ENCODE measurements around the gene EYA3. TPM values are rescaled to one million over a fixed set of nuclear protein-coding genes. Genes with fewer than 3 reads are reported as not detected.

The EYA3 gene
- total RNA-seq, 2 experiments from 2014 or later, result 5.7 to 6.4 TPM

DNA sequence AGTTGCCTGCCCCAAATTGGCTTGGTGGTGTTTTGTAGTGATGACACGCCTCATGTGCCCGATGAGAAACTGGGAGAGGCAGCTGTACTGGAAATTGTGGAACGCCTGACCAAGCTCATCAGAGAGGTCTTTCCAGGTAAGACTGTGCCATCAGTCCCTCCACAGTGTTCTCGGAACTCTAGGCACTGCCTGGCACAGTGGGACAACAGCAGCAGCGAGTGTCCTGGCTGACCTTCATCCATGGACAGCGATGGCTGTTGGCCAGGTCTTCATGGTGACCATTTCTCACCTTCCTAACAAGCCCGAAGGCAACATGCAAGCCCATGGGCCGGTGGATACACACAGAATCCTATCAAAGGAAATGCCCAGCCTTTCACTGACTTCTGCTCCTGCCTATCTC is 139.4 kb downstream of the EYA3 start:
- intact Hi-C loops (cut with DNase I, micrococcal nuclease), result no loop called here
- no peak overlapping the region for H3K27ac Mint-ChIP-seq
- CTCF ChIA-PET, result interaction anchor here (1.2 kb wide), 1 partner anchor 91 kb away, joined by 3 read pairs; no protein-coding TSS in a partner anchor
- DNase-seq (no peak), ATAC-seq (ENCODE audit: poor library complexity) (no peak)
- Histone ChIP-seq H3K27me3 (ENCODE audit: control insufficient read depth in 1 of 2, insufficient read depth in 2 of 2, low read length in 2 of 2) (no peaks in the 10 kb centered on the region), H3K4me1 (ENCODE audit: insufficient read depth, low read length) (peaks cover 13% of the 10 kb centered on the region), H3K27ac (ENCODE audit: low read depth in 1 of 2, low read length in 2 of 2) (no peak overlapping the region), H3K36me3 (ENCODE audit: insufficient read depth, low read length) (no peaks in the 10 kb centered on the region), H3K9me3 (ENCODE audit: control insufficient read depth in 1 of 2, insufficient read depth in 1 of 2, low read length in 2 of 2) (no peaks in the 10 kb centered on the region), H3K4me3 (ENCODE audit: low read length) (no peak overlapping the region)
- H3K9me3 Mint-ChIP-seq, result no peaks in the 10 kb centered on the region
- POLR2A ChIA-PET, result no interaction called here
- peaks cover 4% of the 10 kb centered on the region for H3K4me1 Mint-ChIP-seq (ENCODE audit: low read depth)
- TF ChIP-seq, protein P1, sequence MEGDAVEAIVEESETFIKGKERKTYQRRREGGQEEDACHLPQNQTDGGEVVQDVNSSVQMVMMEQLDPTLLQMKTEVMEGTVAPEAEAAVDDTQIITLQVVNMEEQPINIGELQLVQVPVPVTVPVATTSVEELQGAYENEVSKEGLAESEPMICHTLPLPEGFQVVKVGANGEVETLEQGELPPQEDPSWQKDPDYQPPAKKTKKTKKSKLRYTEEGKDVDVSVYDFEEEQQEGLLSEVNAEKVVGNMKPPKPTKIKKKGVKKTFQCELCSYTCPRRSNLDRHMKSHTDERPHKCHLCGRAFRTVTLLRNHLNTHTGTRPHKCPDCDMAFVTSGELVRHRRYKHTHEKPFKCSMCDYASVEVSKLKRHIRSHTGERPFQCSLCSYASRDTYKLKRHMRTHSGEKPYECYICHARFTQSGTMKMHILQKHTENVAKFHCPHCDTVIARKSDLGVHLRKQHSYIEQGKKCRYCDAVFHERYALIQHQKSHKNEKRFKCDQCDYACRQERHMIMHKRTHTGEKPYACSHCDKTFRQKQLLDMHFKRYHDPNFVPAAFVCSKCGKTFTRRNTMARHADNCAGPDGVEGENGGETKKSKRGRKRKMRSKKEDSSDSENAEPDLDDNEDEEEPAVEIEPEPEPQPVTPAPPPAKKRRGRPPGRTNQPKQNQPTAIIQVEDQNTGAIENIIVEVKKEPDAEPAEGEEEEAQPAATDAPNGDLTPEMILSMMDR (IDR thresholded peaks at IDR 0.05), result no peak
- H3K4me3 Mint-ChIP-seq, result no peak overlapping the region
- H3K27me3 Mint-ChIP-seq, result no peaks in the 10 kb centered on the region
- H3K36me3 Mint-ChIP-seq (ENCODE audit: low read depth), result no peaks in the 10 kb centered on the region

DNA sequence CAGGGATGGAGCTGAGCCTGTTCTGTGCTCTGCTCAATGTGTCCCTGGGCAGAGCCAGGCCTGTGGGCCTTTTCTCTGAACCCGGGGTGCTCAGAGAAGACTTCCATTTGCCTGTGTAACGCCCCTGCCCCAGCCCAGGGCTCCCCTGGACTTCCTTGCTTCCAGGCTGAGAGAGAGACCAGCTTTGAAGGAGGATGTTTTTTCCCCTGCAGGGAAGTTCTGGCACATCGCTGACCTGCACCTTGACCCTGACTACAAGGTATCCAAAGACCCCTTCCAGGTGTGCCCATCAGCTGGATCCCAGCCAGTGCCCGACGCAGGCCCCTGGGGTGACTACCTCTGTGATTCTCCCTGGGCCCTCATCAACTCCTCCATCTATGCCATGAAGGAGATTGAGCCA is 143.4 kb downstream of the EYA3 start:
- Mint-ChIP-seq H3K27me3 (no peaks in the 10 kb centered on the region), H3K4me1 (ENCODE audit: low read depth) (peaks cover 26% of the 10 kb centered on the region), H3K36me3 (ENCODE audit: low read depth) (no peaks in the 10 kb centered on the region), H3K27ac (no peak overlapping the region), H3K9me3 (no peaks in the 10 kb centered on the region), H3K4me3 (no peak overlapping the region)
- POLR2A ChIA-PET, result interaction anchor here (1.0 to 1.6 kb wide), 2 partner anchors 15 to 172 kb away, joined by 4 to 6 read pairs; partner anchors contain the start of genes STX12 and XKR8
- DNase-seq (no peak), ATAC-seq (ENCODE audit: poor library complexity) (no peak)
- H3K4me3 ChIP-seq (ENCODE audit: low read length), result no peak overlapping the region
- peak overlapping the region in 1 of 2 donors; percentile 15 for H3K27ac ChIP-seq (ENCODE audit: low read depth in 1 of 2, low read length in 2 of 2)
- CTCF ChIA-PET, result interaction anchor here (0.9 kb wide), 1 partner anchor 10 kb away, joined by 3 read pairs; no protein-coding TSS in a partner anchor
- H3K4me1 ChIP-seq (ENCODE audit: insufficient read depth, low read length), result peaks cover 42% of the 10 kb centered on the region
- no peaks in the 10 kb centered on the region for H3K9me3 ChIP-seq (ENCODE audit: control insufficient read depth in 1 of 2, insufficient read depth in 1 of 2, low read length in 2 of 2)
- H3K36me3 ChIP-seq (ENCODE audit: insufficient read depth, low read length), result no peaks in the 10 kb centered on the region
- intact Hi-C loops (cut with DNase I, micrococcal nuclease), result no loop called here
- TF ChIP-seq, protein P1 (IDR thresholded peaks at IDR 0.05), result no peak
- H3K27me3 ChIP-seq (ENCODE audit: control insufficient read depth in 1 of 2, insufficient read depth in 2 of 2, low read length in 2 of 2), result no peaks in the 10 kb centered on the region

DNA sequence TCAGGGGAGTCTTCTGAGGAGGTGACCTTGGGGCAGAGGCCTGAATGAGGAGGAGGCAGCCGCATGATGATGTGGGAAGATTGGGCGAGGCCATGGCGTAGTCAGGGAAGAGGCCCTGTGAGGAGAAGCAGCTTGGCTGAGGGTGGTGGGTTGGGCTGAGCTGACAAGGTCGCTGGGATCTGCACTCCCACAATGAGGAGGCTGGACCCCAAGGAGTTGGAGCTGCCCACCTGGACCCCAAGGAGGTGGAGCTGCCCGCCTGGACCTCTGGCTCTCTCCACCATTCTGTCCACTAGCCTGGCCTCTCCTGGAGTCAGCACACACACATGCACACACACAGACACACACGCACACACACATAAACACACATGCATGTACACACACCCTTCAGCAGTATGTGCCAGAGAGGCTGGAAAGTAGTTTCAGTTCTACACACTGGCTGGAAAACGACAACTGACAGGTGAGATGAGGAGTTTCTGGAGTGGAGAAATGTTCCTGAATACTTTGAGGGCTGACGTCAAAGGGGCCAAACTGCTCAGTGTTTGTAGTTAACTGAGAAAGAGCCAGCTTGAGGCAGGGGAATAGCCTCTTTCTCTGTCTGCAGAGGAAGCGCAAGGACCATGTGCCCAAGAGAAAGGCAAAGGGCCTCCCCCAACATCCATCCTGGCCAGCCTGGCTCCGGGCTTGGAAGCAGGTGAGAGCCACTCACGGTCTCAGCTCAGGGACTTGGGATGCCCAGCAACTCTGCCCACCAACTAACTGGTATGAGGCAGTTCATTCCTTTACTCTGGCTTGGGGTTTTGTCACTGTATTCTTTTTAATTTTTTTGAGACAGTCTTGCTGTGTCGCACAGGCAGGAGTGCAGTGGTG is 146.5 kb downstream of the EYA3 start:
- Histone ChIP-seq H3K36me3 (ENCODE audit: insufficient read depth, low read length) (no peaks in the 10 kb centered on the region), H3K4me3 (ENCODE audit: low read length) (no peak overlapping the region), H3K9me3 (ENCODE audit: control insufficient read depth in 1 of 2, insufficient read depth in 1 of 2, low read length in 2 of 2) (no peaks in the 10 kb centered on the region), H3K27me3 (ENCODE audit: control insufficient read depth in 1 of 2, insufficient read depth in 2 of 2, low read length in 2 of 2) (no peaks in the 10 kb centered on the region), H3K4me1 (ENCODE audit: insufficient read depth, low read length) (peaks cover 44% of the 10 kb centered on the region), H3K27ac (ENCODE audit: low read depth in 1 of 2, low read length in 2 of 2) (no peak overlapping the region)
- DNase-seq (no peak), ATAC-seq (ENCODE audit: poor library complexity) (no peak)
- ChIA-PET POLR2A (interaction anchor here (0.5 to 1.0 kb wide), 2 partner anchors 18 to 271 kb away, joined by 3 to 4 read pairs; partner anchors contain the start of gene XKR8), CTCF (interaction anchor here (1.0 kb wide), 2 partner anchors 38 to 84 kb away, joined by 3 read pairs; no protein-coding TSS in a partner anchor)
- peak overlapping the region; percentile 38 for H3K27ac Mint-ChIP-seq
- TF ChIP-seq, protein P1 (IDR thresholded peaks at IDR 0.05), result no peak
- no peaks in the 10 kb centered on the region for H3K27me3 Mint-ChIP-seq
- intact Hi-C loops (cut with DNase I, micrococcal nuclease), result loop anchor here in 1 of 2 experiments (5.0 kb wide), 1 partner anchor 265 kb away; no protein-coding TSS in a partner anchor
- H3K36me3 Mint-ChIP-seq (ENCODE audit: low read depth), result no peaks in the 10 kb centered on the region
- no peaks in the 10 kb centered on the region for H3K9me3 Mint-ChIP-seq
- no peak overlapping the region for H3K4me3 Mint-ChIP-seq
- peaks cover 28% of the 10 kb centered on the region for H3K4me1 Mint-ChIP-seq (ENCODE audit: low read depth)

Measured in CD4-positive, alpha-beta T cell (primary cell).